Measurements from ENCODE around the gene RBM17.
"Not testable (repeated sequence)": the region's sequence is repeated elsewhere in the genome, so short reads cannot be mapped to it uniquely, and the experiment has no call there.

RBM17 gene

GRCh38 chr10:6162589-6163356 is 73.9 kb downstream of the RBM17 start:
- Mint-ChIP-seq H3K27me3 (ENCODE audit: low read depth) (no peaks in the 10 kb centered on the region), H3K4me1 (peaks cover 36% of the 10 kb centered on the region), H3K4me3 (peak overlapping the region; percentile 65 to 82 (median 66)), H3K9me3 (no peaks in the 10 kb centered on the region), H3K27ac (peak overlapping the region; percentile 14 to 80 (median 48)), H3K36me3 (ENCODE audit: low read depth) (peaks cover 5% of the 10 kb centered on the region)
- TF ChIP-seq CTCF (IDR thresholded peaks at IDR 0.05; ENCODE audit: unreplicated experiment in 3 of 3) = no peak

GRCh38 chr10:6163364-6164270 is 74.8 kb downstream of the RBM17 start:
- H3K27me3 Mint-ChIP-seq (ENCODE audit: low read depth) = no peaks in the 10 kb centered on the region
- no peak for TF ChIP-seq CTCF (IDR thresholded peaks at IDR 0.05; ENCODE audit: unreplicated experiment in 3 of 3)
- H3K4me3 Mint-ChIP-seq = peak overlapping the region; percentile 97 to 98 (median 97)
- H3K9me3 Mint-ChIP-seq = no peaks in the 10 kb centered on the region
- H3K4me1 Mint-ChIP-seq = peaks cover 38% of the 10 kb centered on the region
- peaks cover 7% of the 10 kb centered on the region for H3K36me3 Mint-ChIP-seq (ENCODE audit: low read depth)
- H3K27ac Mint-ChIP-seq = peak overlapping the region; percentile 95 to 99 (median 98)

GRCh38 chr10:6164271-6165095 is 75.6 kb downstream of the RBM17 start:
- H3K4me3 Mint-ChIP-seq = peak overlapping the region; percentile 97 to 98 (median 97)
- peaks cover 7% of the 10 kb centered on the region for H3K36me3 Mint-ChIP-seq (ENCODE audit: low read depth)
- peak overlapping the region; percentile 95 to 99 (median 98) for H3K27ac Mint-ChIP-seq
- no peaks in the 10 kb centered on the region for H3K27me3 Mint-ChIP-seq (ENCODE audit: low read depth)
- TF ChIP-seq CTCF (IDR thresholded peaks at IDR 0.05; ENCODE audit: unreplicated experiment in 3 of 3) = no peak
- H3K4me1 Mint-ChIP-seq = peaks cover 46% of the 10 kb centered on the region
- no peaks in the 10 kb centered on the region for H3K9me3 Mint-ChIP-seq

- Mint-ChIP-seq H3K27me3 (ENCODE audit: low read depth) (no peaks in the 10 kb centered on the region), H3K4me3 (peak overlapping the region; percentile 97 to 98 (median 97)), H3K9me3 (no peaks in the 10 kb centered on the region), H3K27ac (peak overlapping the region; percentile 95 to 99 (median 98)), H3K36me3 (ENCODE audit: low read depth) (peaks cover 7% of the 10 kb centered on the region), H3K4me1 (peaks cover 52% of the 10 kb centered on the region)
- TF ChIP-seq CTCF (IDR thresholded peaks at IDR 0.05; ENCODE audit: unreplicated experiment in 3 of 3) = no peak
Observed at GRCh38 chr10:6165221-6165725, 76.4 kb downstream of the RBM17 start.

- peak overlapping the region; percentile 97 to 98 (median 97) for H3K4me3 Mint-ChIP-seq
- H3K27ac Mint-ChIP-seq = peak overlapping the region in 1 of 3 experiments; percentile 98
- not testable (repeated sequence) for H3K36me3 Mint-ChIP-seq (ENCODE audit: low read depth); H3K9me3 Mint-ChIP-seq; H3K27me3 Mint-ChIP-seq (ENCODE audit: low read depth)
- H3K4me1 Mint-ChIP-seq = peaks cover 57% of the 10 kb centered on the region
Observed at GRCh38 chr10:6165933-6166332, 77.1 kb downstream of the RBM17 start.
